ENCODE measurements around the gene SDF2. TPM values are rescaled to one million over a fixed set of nuclear protein-coding genes. Genes with fewer than 3 reads are reported as not detected.

Gene SDF2
- total RNA-seq, 1 donor from 2014 or later: 39.5 TPM

DNA sequence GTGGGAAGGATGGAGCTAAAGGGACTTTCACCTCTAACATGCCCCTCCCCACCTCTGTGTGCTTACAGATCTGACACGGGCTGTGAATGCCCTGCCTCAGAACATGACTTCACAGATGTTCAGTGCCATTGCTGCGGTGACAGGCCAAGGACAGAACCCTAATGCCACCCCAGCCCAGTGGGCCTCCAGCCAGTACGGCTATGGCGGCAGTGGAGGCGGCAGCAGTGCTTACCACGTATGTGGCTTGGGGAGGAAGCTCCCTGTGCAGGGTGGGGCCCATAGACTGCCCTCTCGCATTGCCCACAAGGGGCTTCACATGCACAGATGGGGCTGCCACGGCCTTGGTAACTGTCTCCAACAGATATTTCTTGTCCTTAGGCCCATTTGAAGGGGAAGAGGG lies 38.6 kb upstream of the SDF2 start:
- DNase-seq (ENCODE audit: low read depth): no peak
- H3K4me3 ChIP-seq (ENCODE audit: low read depth, low read length): no peak overlapping the region
- TF ChIP-seq, protein P1, sequence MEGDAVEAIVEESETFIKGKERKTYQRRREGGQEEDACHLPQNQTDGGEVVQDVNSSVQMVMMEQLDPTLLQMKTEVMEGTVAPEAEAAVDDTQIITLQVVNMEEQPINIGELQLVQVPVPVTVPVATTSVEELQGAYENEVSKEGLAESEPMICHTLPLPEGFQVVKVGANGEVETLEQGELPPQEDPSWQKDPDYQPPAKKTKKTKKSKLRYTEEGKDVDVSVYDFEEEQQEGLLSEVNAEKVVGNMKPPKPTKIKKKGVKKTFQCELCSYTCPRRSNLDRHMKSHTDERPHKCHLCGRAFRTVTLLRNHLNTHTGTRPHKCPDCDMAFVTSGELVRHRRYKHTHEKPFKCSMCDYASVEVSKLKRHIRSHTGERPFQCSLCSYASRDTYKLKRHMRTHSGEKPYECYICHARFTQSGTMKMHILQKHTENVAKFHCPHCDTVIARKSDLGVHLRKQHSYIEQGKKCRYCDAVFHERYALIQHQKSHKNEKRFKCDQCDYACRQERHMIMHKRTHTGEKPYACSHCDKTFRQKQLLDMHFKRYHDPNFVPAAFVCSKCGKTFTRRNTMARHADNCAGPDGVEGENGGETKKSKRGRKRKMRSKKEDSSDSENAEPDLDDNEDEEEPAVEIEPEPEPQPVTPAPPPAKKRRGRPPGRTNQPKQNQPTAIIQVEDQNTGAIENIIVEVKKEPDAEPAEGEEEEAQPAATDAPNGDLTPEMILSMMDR (conservative IDR thresholded peaks at IDR 0.05; ENCODE audit: low read depth, low read length): no peak

DNA sequence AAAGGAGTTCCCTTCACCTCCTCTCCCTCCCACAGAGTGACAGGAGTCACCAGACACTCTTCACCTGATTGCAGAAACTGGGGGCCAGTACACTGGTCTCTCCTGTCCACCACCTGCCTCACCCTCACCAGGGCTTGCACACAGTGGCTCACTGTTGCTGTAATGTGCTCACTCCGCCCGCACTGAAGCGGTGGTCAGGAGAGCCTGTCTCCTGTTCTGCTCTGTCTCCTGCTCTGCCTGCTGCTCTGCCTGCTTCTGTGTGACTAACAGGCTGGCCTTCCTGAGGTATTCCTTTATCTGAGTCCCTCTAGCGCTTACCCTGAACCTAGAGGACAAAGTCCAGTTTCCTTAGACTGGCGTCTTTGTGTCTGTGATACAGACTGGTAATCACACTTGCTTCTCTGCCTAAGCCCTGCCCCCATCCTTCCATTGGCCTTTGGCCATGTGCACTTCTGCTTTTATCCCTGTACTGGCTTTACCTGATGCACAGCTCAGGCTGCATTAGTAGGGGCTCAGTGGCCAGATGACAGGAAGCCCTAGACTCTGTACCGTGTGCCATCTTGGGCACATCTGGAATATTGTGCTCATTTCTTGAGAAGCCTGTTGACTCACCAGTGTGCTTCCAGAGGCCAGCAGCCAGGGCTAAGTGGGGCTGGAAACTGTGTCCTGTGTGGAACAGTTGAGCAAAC lies 36.7 kb upstream of the SDF2 start:
- DNase-seq (ENCODE audit: low read depth): peak; percentile 83
- no peak overlapping the region for H3K4me3 ChIP-seq (ENCODE audit: low read depth, low read length)
- TF ChIP-seq, protein P1 (conservative IDR thresholded peaks at IDR 0.05; ENCODE audit: low read depth, low read length): peak; percentile 16

DNA sequence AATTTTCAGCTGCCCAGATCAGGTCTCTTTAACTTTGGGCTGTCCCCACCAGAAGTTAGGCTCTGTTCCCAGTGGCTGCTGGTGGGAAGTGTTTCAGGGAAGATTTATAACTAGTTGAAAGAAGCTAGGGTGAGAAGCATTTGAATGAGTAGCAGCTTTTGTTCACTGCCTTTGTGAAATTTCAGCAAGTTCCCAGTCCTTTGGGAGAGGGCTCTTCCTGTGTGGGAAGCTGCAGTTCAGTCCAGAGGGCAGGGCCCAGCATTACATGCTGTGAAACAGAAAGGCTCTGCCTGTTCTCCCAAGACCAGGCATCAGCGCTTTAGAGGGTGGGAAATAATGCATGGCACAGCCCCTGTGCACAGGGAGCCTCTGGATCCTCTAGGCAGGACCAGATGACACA lies 32.2 kb upstream of the SDF2 start:
- TF ChIP-seq, protein P1 (conservative IDR thresholded peaks at IDR 0.05; ENCODE audit: low read depth, low read length): no peak
- no peak overlapping the region for H3K4me3 ChIP-seq (ENCODE audit: low read depth, low read length)
- DNase-seq (ENCODE audit: low read depth): no peak

DNA sequence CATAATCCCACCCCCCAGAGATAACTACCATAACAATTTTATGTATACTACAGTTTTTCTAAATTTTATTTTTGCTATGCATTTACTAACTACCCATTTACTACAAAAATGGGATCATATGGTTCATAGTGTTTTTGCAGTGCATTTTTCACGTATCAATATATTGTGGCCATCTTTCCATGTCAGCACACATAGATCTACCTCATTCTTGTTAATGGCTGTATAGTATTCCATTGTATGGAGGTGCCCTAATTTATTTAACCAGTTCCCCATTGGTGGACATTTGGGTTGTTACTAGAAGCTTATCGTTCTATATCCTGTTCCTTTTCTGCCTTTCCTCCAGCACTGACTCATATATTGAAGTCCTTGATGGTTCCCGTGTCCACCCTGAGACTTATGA lies 27.3 kb upstream of the SDF2 start:
- DNase-seq (ENCODE audit: low read depth): no peak
- no peak overlapping the region for H3K4me3 ChIP-seq (ENCODE audit: low read depth, low read length)
- TF ChIP-seq, protein P1 (conservative IDR thresholded peaks at IDR 0.05; ENCODE audit: low read depth, low read length): no peak

DNA sequence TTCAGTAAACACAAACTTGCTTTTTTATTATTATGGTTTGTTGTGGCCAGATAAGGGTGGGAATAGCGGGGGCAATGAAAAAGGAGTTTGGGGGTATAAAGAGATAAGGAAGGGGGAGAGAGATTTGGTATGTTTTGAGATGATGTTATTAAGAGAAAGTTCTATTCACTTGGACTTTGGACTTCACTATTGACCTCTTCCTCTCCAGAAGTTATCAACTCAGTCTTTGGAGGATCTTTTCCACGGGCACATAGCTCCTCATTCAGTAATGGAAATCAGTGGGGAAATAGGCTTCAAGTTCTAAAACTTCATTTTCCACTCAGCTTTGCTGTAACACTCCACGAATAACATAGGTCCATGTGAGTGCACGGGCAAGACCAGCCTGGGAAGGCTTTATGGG lies 26.8 kb upstream of the SDF2 start:
- TF ChIP-seq, protein P1 (conservative IDR thresholded peaks at IDR 0.05; ENCODE audit: low read depth, low read length): no peak
- H3K4me3 ChIP-seq (ENCODE audit: low read depth, low read length): no peak overlapping the region
- DNase-seq (ENCODE audit: low read depth): no peak

DNA sequence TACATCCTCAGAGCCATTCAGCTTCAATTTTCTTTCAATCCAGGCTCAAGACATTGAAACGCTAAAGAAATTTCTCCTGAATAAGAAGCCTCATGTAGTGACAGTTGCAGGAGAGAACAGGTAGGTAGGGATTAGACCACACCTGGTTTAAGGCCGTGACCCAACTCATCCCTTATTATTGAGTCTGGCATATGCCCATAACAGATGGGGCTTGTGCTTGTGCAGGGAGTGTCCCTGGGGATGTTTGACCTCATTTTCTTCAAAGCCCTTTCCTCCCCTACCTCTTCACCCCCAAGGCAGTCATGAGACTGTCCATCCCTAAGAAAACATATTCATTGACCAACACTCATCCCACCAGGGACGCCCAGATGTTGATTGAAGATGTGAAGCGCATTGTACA lies 24.6 kb upstream of the SDF2 start:
- no peak overlapping the region for H3K4me3 ChIP-seq (ENCODE audit: low read depth, low read length)
- no peak for DNase-seq (ENCODE audit: low read depth)
- TF ChIP-seq, protein P1 (conservative IDR thresholded peaks at IDR 0.05; ENCODE audit: low read depth, low read length): no peak

DNA sequence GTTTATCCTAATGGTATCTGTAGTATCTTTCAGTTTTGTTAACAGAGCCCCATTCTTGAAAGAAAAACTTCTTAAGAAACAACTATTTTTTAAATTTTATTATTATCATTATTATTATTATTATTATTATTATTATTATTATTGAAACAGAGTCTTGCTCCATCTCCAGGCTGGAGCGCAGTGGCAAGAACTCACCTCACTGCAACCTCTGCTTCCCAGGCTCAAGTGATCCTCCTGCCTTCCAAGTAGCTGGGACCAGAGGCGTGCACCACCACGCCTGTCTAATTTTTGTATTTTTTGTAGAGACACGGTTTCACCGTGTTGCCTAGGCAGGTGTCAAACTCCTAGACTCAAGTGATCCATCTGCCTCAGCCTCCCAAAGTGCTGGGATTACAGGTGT lies 23.7 kb upstream of the SDF2 start:
- TF ChIP-seq, protein P1 (conservative IDR thresholded peaks at IDR 0.05; ENCODE audit: low read depth, low read length): no peak
- no peak overlapping the region for H3K4me3 ChIP-seq (ENCODE audit: low read depth, low read length)
- no peak for DNase-seq (ENCODE audit: low read depth)

Data from epithelial cell of proximal tubule (primary cell).